NCI-H1048 (cell line): ENCODE measurements around the gene HEATR1.

ENCODE experiments used
- DNase-seq: peaks from one replicate; lab custom pipeline; 2025; lab: John Stamatoyannopoulos, UW

HEATR1 gene

GRCh38 chr1:236536540-236536939 lies 67.8 kb downstream of the HEATR1 start:
- DNase-seq = no peak

- no peak for DNase-seq
These were observed 68.6 kb downstream of the HEATR1 start for GRCh38 chr1:236535662-236536161.

- DNase-seq = no peak
These were observed 69.1 kb downstream of the HEATR1 start for GRCh38 chr1:236535190-236535589.

- DNase-seq = no peak
These were observed 70.1 kb downstream of the HEATR1 start for GRCh38 chr1:236534151-236534651.

- DNase-seq = no peak
These were observed 71.5 kb downstream of the HEATR1 start for GRCh38 chr1:236532850-236533249.

- no peak for DNase-seq
These were observed 73.4 kb downstream of the HEATR1 start for GRCh38 chr1:236530959-236531358.

GRCh38 chr1:236530286-236530685 lies 74.0 kb downstream of the HEATR1 start:
- DNase-seq = no peak

GRCh38 chr1:236526079-236526478 lies 78.2 kb downstream of the HEATR1 start:
- no peak for DNase-seq

- DNase-seq = no peak
These were observed 79.5 kb downstream of the HEATR1 start for GRCh38 chr1:236524895-236525184.

- peak; percentile 79 for DNase-seq
These were observed 80.0 kb downstream of the HEATR1 start for GRCh38 chr1:236524142-236524894.

GRCh38 chr1:236523704-236524141 lies 80.6 kb downstream of the HEATR1 start, which contains the start of gene LGALS8:
Gene LGALS8 (plus strand): TSS chr1:236523982. CDS start chr1:236526071, 2,089 bp downstream.
- peak; percentile 74 for DNase-seq

GRCh38 chr1:236522937-236523703 lies 81.2 kb downstream of the HEATR1 start:
- DNase-seq = no peak

GRCh38 chr1:236520445-236521005 lies 83.8 kb downstream of the HEATR1 start:
- DNase-seq = no peak

- no peak for DNase-seq
These were observed 86.0 kb downstream of the HEATR1 start for GRCh38 chr1:236518322-236518721.

- no peak for DNase-seq
These were observed 87.2 kb downstream of the HEATR1 start for GRCh38 chr1:236516929-236517704.

GRCh38 chr1:236515443-236515958 lies 88.8 kb downstream of the HEATR1 start:
- DNase-seq = no peak

GRCh38 chr1:236514703-236515442 lies 89.4 kb downstream of the HEATR1 start:
- DNase-seq = no peak

- no peak for DNase-seq
These were observed 92.4 kb downstream of the HEATR1 start for GRCh38 chr1:236511735-236512418.

GRCh38 chr1:236509647-236510401 lies 94.5 kb downstream of the HEATR1 start:
- DNase-seq = no peak

GRCh38 chr1:236509203-236509602 lies 95.1 kb downstream of the HEATR1 start:
- no peak for DNase-seq
